Measurements from ENCODE around the gene CD99. TPM values are rescaled to one million over a fixed set of nuclear protein-coding genes. Genes with fewer than 3 reads are reported as not detected.
A peak's percentile ranks its signal among the peaks of the same experiment; 100 is the strongest.

The CD99 gene
- total and polyA plus RNA-seq, 3 donors from 2014 or later, result 450 to 1,032 (median 733) TPM

DNA sequence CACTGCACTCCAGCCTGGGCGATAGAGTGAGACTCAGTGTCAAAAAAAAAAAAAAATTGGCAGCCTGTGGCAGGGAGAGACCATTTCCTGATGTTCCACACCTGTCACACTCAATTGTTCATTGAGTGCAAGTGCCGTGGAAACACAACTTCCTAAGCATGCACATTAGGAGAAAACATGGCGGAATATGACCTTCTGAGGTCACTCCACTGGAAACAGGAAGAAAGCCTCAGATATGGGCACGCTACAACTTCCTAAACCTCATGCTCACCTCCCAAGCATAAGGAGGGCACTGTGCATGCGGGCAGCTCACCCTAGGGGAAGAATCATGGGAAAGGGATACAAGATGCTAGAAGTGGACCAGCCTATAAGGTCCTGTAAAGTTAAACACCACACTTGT lies 28.5 kb upstream of the CD99 start:
- H3K27me3 ChIP-seq, result no peaks in the 10 kb centered on the region
- H3K4me3 ChIP-seq, result no peak overlapping the region
- TF ChIP-seq, protein P1, sequence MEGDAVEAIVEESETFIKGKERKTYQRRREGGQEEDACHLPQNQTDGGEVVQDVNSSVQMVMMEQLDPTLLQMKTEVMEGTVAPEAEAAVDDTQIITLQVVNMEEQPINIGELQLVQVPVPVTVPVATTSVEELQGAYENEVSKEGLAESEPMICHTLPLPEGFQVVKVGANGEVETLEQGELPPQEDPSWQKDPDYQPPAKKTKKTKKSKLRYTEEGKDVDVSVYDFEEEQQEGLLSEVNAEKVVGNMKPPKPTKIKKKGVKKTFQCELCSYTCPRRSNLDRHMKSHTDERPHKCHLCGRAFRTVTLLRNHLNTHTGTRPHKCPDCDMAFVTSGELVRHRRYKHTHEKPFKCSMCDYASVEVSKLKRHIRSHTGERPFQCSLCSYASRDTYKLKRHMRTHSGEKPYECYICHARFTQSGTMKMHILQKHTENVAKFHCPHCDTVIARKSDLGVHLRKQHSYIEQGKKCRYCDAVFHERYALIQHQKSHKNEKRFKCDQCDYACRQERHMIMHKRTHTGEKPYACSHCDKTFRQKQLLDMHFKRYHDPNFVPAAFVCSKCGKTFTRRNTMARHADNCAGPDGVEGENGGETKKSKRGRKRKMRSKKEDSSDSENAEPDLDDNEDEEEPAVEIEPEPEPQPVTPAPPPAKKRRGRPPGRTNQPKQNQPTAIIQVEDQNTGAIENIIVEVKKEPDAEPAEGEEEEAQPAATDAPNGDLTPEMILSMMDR (IDR thresholded peaks at IDR 0.05), result no peak
- TF ChIP-seq POLR2A (IDR thresholded peaks at IDR 0.05), result no peak
- H3K9me3 ChIP-seq, result no peaks in the 10 kb centered on the region
- no peak for DNase-seq
- WGBS, 2 donors, result 68 to 83% methylated on average over 5 of the region's 5 CpGs
- H3K36me3 ChIP-seq (ENCODE audit: low read depth, missing control alignments), result no peaks in the 10 kb centered on the region
- peaks cover 18% of the 10 kb centered on the region for H3K4me1 ChIP-seq
- intact Hi-C loops (cut with DNase I; ENCODE audit: low total_unique reads), result no loop called here
- H3K27ac ChIP-seq, result no peak overlapping the region

DNA sequence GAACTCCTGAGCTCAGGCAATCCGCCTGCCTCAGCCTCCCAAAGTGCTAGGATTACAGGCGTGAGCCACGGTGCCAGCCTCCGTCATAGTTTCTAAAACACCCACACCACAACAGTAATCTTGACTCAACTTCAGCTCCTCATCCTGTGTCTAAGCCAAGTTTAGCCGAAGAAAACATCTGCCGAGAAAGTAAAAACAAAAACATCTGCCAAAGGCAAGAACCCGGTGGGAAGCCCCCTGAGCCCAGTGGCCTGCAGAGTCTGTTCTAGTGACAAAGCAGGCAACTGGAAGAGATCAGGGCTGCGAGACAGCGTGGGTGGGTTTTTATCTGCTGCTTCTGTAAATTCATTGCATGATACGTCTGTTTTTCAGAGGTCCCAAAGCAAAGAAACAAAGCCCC lies 26.6 kb upstream of the CD99 start:
- H3K27me3 ChIP-seq, result no peaks in the 10 kb centered on the region
- no peak for TF ChIP-seq POLR2A (IDR thresholded peaks at IDR 0.05)
- TF ChIP-seq, protein P1 (IDR thresholded peaks at IDR 0.05), result no peak
- 31 to 51% methylated on average over 10 of the region's 10 CpGs for WGBS, 2 donors
- peak overlapping the region; percentile 42 to 75 for H3K27ac ChIP-seq
- intact Hi-C loops (cut with DNase I; ENCODE audit: low total_unique reads), result no loop called here
- no peaks in the 10 kb centered on the region for H3K36me3 ChIP-seq (ENCODE audit: low read depth, missing control alignments)
- H3K4me3 ChIP-seq, result no peak overlapping the region
- H3K4me1 ChIP-seq, result peaks cover 18% of the 10 kb centered on the region
- peak; percentile 69 for DNase-seq
- no peaks in the 10 kb centered on the region for H3K9me3 ChIP-seq

DNA sequence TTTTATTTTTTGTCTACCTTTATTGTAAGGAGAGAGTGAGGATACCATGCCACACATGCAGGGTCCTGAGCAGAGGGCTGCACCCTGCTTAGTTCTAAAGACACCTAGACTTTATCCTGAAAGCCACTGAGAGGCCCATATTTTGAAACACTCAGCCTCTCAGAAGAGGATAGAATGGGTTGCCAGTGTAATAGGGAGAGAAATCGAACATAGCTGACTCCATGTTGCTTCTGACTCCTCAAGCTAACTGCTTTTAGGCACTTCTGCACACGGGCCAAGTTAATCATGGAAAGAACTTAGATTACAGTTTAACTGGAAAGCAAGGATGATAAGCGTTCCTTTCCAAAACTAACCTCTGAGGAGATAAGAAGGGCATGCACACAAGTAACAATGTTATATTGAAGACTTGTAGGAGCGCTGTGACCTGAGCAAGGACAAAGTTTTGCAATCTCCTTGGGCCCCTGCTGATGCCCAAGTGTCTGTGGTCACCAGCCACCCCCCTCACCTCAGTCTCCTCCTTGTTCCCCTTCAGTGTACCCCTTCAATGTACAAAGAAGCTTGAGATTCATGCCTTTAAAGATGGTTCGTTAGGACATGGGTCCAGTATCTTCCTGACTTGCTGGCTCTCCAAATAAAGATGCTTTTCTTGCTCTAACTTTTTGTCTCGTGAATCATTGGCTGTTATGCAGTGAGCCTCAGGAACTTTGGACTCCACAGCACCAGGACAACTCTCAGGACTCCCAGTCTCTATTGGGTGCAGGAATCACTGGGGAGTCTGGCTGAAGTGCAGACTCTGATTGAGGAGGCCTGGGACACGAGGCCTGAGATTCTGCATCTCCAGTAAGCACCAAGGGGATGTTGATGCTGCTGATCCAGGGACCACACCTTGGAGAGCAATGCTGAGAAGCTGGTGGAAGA lies 25.4 kb upstream of the CD99 start:
- no peaks in the 10 kb centered on the region for H3K9me3 ChIP-seq
- H3K4me3 ChIP-seq, result no peak overlapping the region
- intact Hi-C loops (cut with DNase I; ENCODE audit: low total_unique reads), result no loop called here
- TF ChIP-seq POLR2A (IDR thresholded peaks at IDR 0.05), result no peak
- TF ChIP-seq, protein P1 (IDR thresholded peaks at IDR 0.05), result no peak
- 33 to 41% methylated on average over 7 of the region's 7 CpGs for WGBS, 2 donors
- H3K27me3 ChIP-seq, result no peaks in the 10 kb centered on the region
- H3K27ac ChIP-seq, result peak overlapping the region in 1 of 2 donors; percentile 75
- no peaks in the 10 kb centered on the region for H3K36me3 ChIP-seq (ENCODE audit: low read depth, missing control alignments)
- peaks cover 18% of the 10 kb centered on the region for H3K4me1 ChIP-seq
- no peak for DNase-seq

DNA sequence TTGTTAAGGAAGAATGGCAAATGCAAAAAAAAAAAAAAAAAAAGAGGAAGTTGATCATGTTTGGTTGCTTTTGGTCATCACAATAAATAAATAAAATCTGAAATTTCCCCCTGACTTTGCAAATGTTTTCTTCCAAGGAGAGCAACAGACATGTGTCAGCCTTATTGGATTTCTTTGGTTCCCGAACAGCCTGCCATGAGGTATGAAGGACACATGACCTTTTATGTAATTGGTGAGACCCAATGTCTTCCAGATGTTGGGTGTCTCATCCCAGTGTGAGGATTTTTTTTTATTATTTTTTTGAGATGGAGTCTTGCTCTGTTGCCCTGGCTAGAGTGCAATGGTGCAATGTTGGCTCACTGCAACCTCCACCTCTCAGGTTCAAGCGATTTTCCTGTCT lies 24.6 kb upstream of the CD99 start:
- Histone ChIP-seq H3K4me1 (peaks cover 18% of the 10 kb centered on the region), H3K27ac (no peak overlapping the region), H3K4me3 (no peak overlapping the region), H3K27me3 (no peaks in the 10 kb centered on the region), H3K36me3 (ENCODE audit: low read depth, missing control alignments) (no peaks in the 10 kb centered on the region), H3K9me3 (no peaks in the 10 kb centered on the region)
- DNase-seq, result no peak
- WGBS, 2 donors, result 94 to 100% methylated on average over 2 of the region's 2 CpGs
- TF ChIP-seq, protein P1 (IDR thresholded peaks at IDR 0.05), result no peak
- no peak for TF ChIP-seq POLR2A (IDR thresholded peaks at IDR 0.05)
- intact Hi-C loops (cut with DNase I; ENCODE audit: low total_unique reads), result no loop called here

Data from testis (tissue), 3 donors.